Osteoblast (primary cell): Measurements from ENCODE around the gene PIGK. TPM values are rescaled to one million over a fixed set of nuclear protein-coding genes. Genes with fewer than 3 reads are reported as not detected.

Source experiments
- DNase-seq: peaks from one replicate; pipeline ENCODE4 v3.0.0; 2011; ENCODE audit warnings: low spot score, mixed read lengths; ENCODE audit not compliant: insufficient read length; ENCODE audit errors: missing footprints
- H2AFZ ChIP-seq: 2 replicates; pipeline ENCODE4 v1.6.0; 2011; ENCODE audit warnings: mild to moderate bottlenecking, low read length
- H3K27ac ChIP-seq: 2 replicates; pipeline ENCODE4 v1.5.1; 2011; ENCODE audit warnings: mild to moderate bottlenecking, low read depth, low read length, moderate library complexity
- H3K27me3 ChIP-seq: 2 replicates; pipeline ENCODE4 v1.6.0; 2012; ENCODE audit warnings: mild to moderate bottlenecking, control low read depth, inconsistent platforms, low read length, moderate library complexity; ENCODE audit not compliant: insufficient read depth
- H3K36me3 ChIP-seq: 2 replicates; pipeline ENCODE4 v1.5.1; 2011; ENCODE audit warnings: mild to moderate bottlenecking, low read length, control low read depth, moderate library complexity; ENCODE audit not compliant: insufficient read depth
- H3K4me1 ChIP-seq: 2 replicates; pipeline ENCODE4 v1.5.1; 2011; ENCODE audit warnings: mild to moderate bottlenecking, low read length, control low read depth, moderate library complexity; ENCODE audit not compliant: insufficient read depth
- H3K4me2 ChIP-seq: 2 replicates; pipeline ENCODE4 v1.6.0; 2011; ENCODE audit warnings: mild to moderate bottlenecking, low read length; ENCODE audit not compliant: insufficient read depth
- H3K4me3 ChIP-seq: fragments of 200-600 bp; sonication (generic); 3 replicates; pipeline ENCODE4 v1.5.1; 2012; ENCODE audit warnings: mild to moderate bottlenecking, low read length, inconsistent platforms; ENCODE audit not compliant: insufficient read depth
- H3K79me2 ChIP-seq: 2 replicates; pipeline ENCODE4 v1.6.0; 2012; ENCODE audit warnings: mild to moderate bottlenecking, low read length, control low read depth, inconsistent platforms; ENCODE audit not compliant: insufficient read depth
- H3K9me3 ChIP-seq: 2 replicates; pipeline ENCODE4 v1.5.1; 2011; ENCODE audit warnings: low read depth, low read length, control low read depth
- H4K20me1 ChIP-seq: 2 replicates; pipeline ENCODE4 v1.6.0; 2012; ENCODE audit warnings: mild to moderate bottlenecking, low read length, control low read depth; ENCODE audit not compliant: insufficient read depth
- CTCF ChIP-seq: IDR thresholded peaks from 2 replicates; pipeline ENCODE4 v1.5.1; 2011; ENCODE audit warnings: mild to moderate bottlenecking, low read depth, low read length, moderate library complexity; ENCODE audit errors: extremely low read depth
- total RNA-seq: library from RNA; depleted of rRNA; stranded (reverse); fragments of >200 nt; gene quantifications from 2 replicates; pipeline ENCODE4 v1.2.3, GENCODE V29; 2012

Gene PIGK
- total RNA-seq, 1 donor = 46.3 TPM

GRCh38 chr1:77061162-77061561 lies 158.1 kb downstream of the PIGK start:
- no peak overlapping the region for H3K4me2 ChIP-seq

DNA sequence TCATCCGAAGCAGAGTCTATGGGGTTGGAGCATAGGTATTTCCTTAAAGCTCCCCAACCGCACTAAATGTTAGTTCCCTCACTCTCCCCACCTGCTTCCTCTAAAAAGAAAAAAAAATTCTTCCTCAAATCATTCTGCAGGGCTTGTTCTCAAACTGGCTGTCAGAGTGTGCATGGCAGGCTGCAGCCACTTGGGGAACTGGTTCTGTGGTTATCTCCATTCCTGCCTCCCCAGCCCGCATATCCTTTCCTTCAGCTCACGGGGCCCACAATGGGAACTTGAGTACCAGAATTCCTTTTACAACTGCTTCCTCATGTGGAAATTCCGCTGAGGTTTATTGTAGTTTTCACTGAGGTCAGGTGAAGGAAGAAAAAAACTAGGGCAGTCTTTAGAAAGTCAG lies 159.2 kb downstream of the PIGK start:
- H3K4me3 ChIP-seq = no peak overlapping the region
- no peaks in the 10 kb centered on the region for H3K27me3 ChIP-seq
- no peak overlapping the region for H3K4me2 ChIP-seq
- no peaks in the 10 kb centered on the region for H4K20me1 ChIP-seq
- H3K79me2 ChIP-seq = no peaks in the 10 kb centered on the region
- no peak for DNase-seq
- H3K4me1 ChIP-seq = no peaks in the 10 kb centered on the region
- no peak for TF ChIP-seq CTCF
- H3K27ac ChIP-seq = no peak overlapping the region
- no peaks in the 10 kb centered on the region for H3K9me3 ChIP-seq
- no peaks in the 10 kb centered on the region for H3K36me3 ChIP-seq
- no peak overlapping the region for H2AFZ ChIP-seq

More at GRCh38 chr1:77061162-77061561, 158.1 kb downstream of the PIGK start:
- H3K9me3 ChIP-seq = no peaks in the 10 kb centered on the region
- no peaks in the 10 kb centered on the region for H3K36me3 ChIP-seq
- no peaks in the 10 kb centered on the region for H3K4me1 ChIP-seq
- H3K4me3 ChIP-seq = no peak overlapping the region
- no peak for TF ChIP-seq CTCF
- no peaks in the 10 kb centered on the region for H3K79me2 ChIP-seq
- H3K27me3 ChIP-seq = no peaks in the 10 kb centered on the region
- H2AFZ ChIP-seq = no peak overlapping the region
- H3K27ac ChIP-seq = no peak overlapping the region
- no peaks in the 10 kb centered on the region for H4K20me1 ChIP-seq
- no peak for DNase-seq

DNA sequence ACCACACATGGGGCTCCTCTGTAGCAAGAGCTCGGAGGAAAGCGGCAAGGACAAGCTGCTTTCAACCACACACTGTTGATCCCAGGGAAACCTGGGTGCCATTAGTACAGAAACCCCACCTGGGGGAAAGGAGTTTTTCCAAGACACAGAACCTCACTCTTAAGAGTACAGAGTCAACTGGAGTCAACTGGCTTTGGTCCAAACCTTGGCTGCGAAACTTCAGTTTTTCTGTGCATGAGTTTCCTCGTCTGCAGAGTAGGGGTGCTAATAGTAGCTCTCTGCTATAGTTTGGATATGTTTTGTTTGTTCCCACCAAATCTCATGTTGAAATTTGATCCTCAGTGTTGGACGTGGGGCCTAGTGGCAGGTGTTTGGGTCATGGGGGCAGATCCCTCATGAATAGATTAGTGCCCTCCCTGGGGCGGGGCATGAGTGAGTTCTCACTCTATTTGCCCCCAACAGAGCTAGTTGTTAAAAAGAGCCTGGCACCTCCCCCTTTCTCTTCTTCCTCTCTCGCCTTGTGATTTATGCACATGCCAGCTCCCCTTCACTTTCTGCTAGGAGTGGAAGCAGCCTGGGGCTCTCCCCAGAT lies 161.1 kb downstream of the PIGK start:
- Histone ChIP-seq H3K9me3 (no peaks in the 10 kb centered on the region), H2AFZ (no peak overlapping the region), H3K79me2 (no peaks in the 10 kb centered on the region), H3K4me2 (no peak overlapping the region), H4K20me1 (no peaks in the 10 kb centered on the region), H3K4me3 (no peak overlapping the region), H3K27ac (no peak overlapping the region), H3K36me3 (no peaks in the 10 kb centered on the region), H3K4me1 (no peaks in the 10 kb centered on the region), H3K27me3 (no peaks in the 10 kb centered on the region)
- DNase-seq = no peak
- TF ChIP-seq CTCF = no peak

GRCh38 chr1:77056525-77056924 lies 162.7 kb downstream of the PIGK start:
- no peak for TF ChIP-seq CTCF
- no peaks in the 10 kb centered on the region for H3K9me3 ChIP-seq

More at GRCh38 chr1:77056525-77056924, 162.7 kb downstream of the PIGK start:
- Histone ChIP-seq H3K27me3 (no peaks in the 10 kb centered on the region), H3K4me1 (no peaks in the 10 kb centered on the region), H3K79me2 (no peaks in the 10 kb centered on the region), H4K20me1 (no peaks in the 10 kb centered on the region), H2AFZ (no peak overlapping the region), H3K27ac (no peak overlapping the region), H3K4me3 (no peak overlapping the region), H3K4me2 (no peak overlapping the region), H3K36me3 (no peaks in the 10 kb centered on the region)
- DNase-seq = no peak
